ENCODE results near the gene LRRC2.

The LRRC2 gene

GRCh38 chr3:46612324-46612723 lies 46.2 kb upstream of the LRRC2 start, which contains the start of gene FAM240A:
Gene FAM240A (plus strand): TSS chr3:46612525. CDS start chr3:46612684, 159 bp downstream.
- no peak for TF ChIP-seq EZH2phosphoT487 (IDR thresholded peaks at IDR 0.05; ENCODE audit: low read depth)
- no peak for TF ChIP-seq CTCF (IDR thresholded peaks at IDR 0.05; ENCODE audit: low read depth, low read length)
- Histone ChIP-seq H3K4me2 (ENCODE audit: low read length) (no peak within 1 kb of the TSS), H3K9ac (ENCODE audit: low read length) (no peak within 1 kb of the TSS), H3K27me3 (ENCODE audit: low read depth, low read length) (peaks cover 61% of the 10 kb centered on the region), H3K4me3 (ENCODE audit: low read length) (no peak within 1 kb of the TSS), H4K20me1 (ENCODE audit: insufficient read depth, low read length) (no peaks in the 10 kb centered on the region), H3K27ac (ENCODE audit: low read length) (no peak within 1 kb of the TSS), H3K36me3 (replicated peaks; ENCODE audit: low read depth, low read length) (no peaks in the 10 kb centered on the region), H3K79me2 (ENCODE audit: low read length) (no peaks in the 10 kb centered on the region), H3K9me3 (ENCODE audit: insufficient read depth, low read length) (no peaks in the 10 kb centered on the region), H2AFZ (ENCODE audit: low read depth, low read length) (no peak within 1 kb of the TSS), H3K4me1 (ENCODE audit: low read length) (no peaks in the 10 kb centered on the region)

- H3K79me2 ChIP-seq (ENCODE audit: low read length), result no peaks in the 10 kb centered on the region
- H4K20me1 ChIP-seq (ENCODE audit: insufficient read depth, low read length), result no peaks in the 10 kb centered on the region
- H3K9me3 ChIP-seq (ENCODE audit: insufficient read depth, low read length), result no peaks in the 10 kb centered on the region
- no peak overlapping the region for H3K9ac ChIP-seq (ENCODE audit: low read length)
- H3K4me1 ChIP-seq (ENCODE audit: low read length), result no peaks in the 10 kb centered on the region
- H3K27ac ChIP-seq (ENCODE audit: low read length), result no peak overlapping the region
- no peaks in the 10 kb centered on the region for H3K36me3 ChIP-seq (replicated peaks; ENCODE audit: low read depth, low read length)
- peaks cover 46% of the 10 kb centered on the region for H3K27me3 ChIP-seq (ENCODE audit: low read depth, low read length)
- H3K4me3 ChIP-seq (ENCODE audit: low read length), result no peak overlapping the region
- H2AFZ ChIP-seq (ENCODE audit: low read depth, low read length), result no peak overlapping the region
- no peak overlapping the region for H3K4me2 ChIP-seq (ENCODE audit: low read length)
- TF ChIP-seq CTCF (IDR thresholded peaks at IDR 0.05; ENCODE audit: low read depth, low read length) (no peak), EZH2phosphoT487 (IDR thresholded peaks at IDR 0.05; ENCODE audit: low read depth) (no peak)
Measured at GRCh38 chr3:46609944-46610722, 44.0 kb upstream of the LRRC2 start.

GRCh38 chr3:46609212-46609721 lies 43.2 kb upstream of the LRRC2 start:
- H3K4me2 ChIP-seq (ENCODE audit: low read length), result no peak overlapping the region
- H4K20me1 ChIP-seq (ENCODE audit: insufficient read depth, low read length), result no peaks in the 10 kb centered on the region
- H3K36me3 ChIP-seq (replicated peaks; ENCODE audit: low read depth, low read length), result no peaks in the 10 kb centered on the region
- H3K9me3 ChIP-seq (ENCODE audit: insufficient read depth, low read length), result no peaks in the 10 kb centered on the region
- no peak overlapping the region for H3K9ac ChIP-seq (ENCODE audit: low read length)
- H3K27me3 ChIP-seq (ENCODE audit: low read depth, low read length), result peaks cover 44% of the 10 kb centered on the region
- no peak for TF ChIP-seq EZH2phosphoT487 (IDR thresholded peaks at IDR 0.05; ENCODE audit: low read depth)
- TF ChIP-seq CTCF (IDR thresholded peaks at IDR 0.05; ENCODE audit: low read depth, low read length), result no peak
- H3K27ac ChIP-seq (ENCODE audit: low read length), result no peak overlapping the region
- no peak overlapping the region for H3K4me3 ChIP-seq (ENCODE audit: low read length)
- no peaks in the 10 kb centered on the region for H3K4me1 ChIP-seq (ENCODE audit: low read length)
- no peaks in the 10 kb centered on the region for H3K79me2 ChIP-seq (ENCODE audit: low read length)
- H2AFZ ChIP-seq (ENCODE audit: low read depth, low read length), result no peak overlapping the region

- no peaks in the 10 kb centered on the region for H3K4me1 ChIP-seq (ENCODE audit: low read length)
- peaks cover 41% of the 10 kb centered on the region for H3K27me3 ChIP-seq (ENCODE audit: low read depth, low read length)
- H3K27ac ChIP-seq (ENCODE audit: low read length), result no peak overlapping the region
- H4K20me1 ChIP-seq (ENCODE audit: insufficient read depth, low read length), result no peaks in the 10 kb centered on the region
- no peak overlapping the region for H3K4me3 ChIP-seq (ENCODE audit: low read length)
- H2AFZ ChIP-seq (ENCODE audit: low read depth, low read length), result no peak overlapping the region
- no peak overlapping the region for H3K4me2 ChIP-seq (ENCODE audit: low read length)
- H3K36me3 ChIP-seq (replicated peaks; ENCODE audit: low read depth, low read length), result no peaks in the 10 kb centered on the region
- no peaks in the 10 kb centered on the region for H3K9me3 ChIP-seq (ENCODE audit: insufficient read depth, low read length)
- H3K9ac ChIP-seq (ENCODE audit: low read length), result no peak overlapping the region
- H3K79me2 ChIP-seq (ENCODE audit: low read length), result no peaks in the 10 kb centered on the region
- TF ChIP-seq CTCF (IDR thresholded peaks at IDR 0.05; ENCODE audit: low read depth, low read length) (peak; percentile 13; the same call in 1 of the 2 replicates), EZH2phosphoT487 (IDR thresholded peaks at IDR 0.05; ENCODE audit: low read depth) (no peak)
Measured at GRCh38 chr3:46607603-46608028, 41.5 kb upstream of the LRRC2 start.

Measured in OCI-LY3 (cell line).